B cell (primary cell): ENCODE measurements around the gene UBAC1. TPM values are rescaled to one million over a fixed set of nuclear protein-coding genes. Genes with fewer than 3 reads are reported as not detected.

ENCODE experiments used
- ATAC-seq: fragments of 200-7000 bp; cut with Tn5 transposase; one replicate; pipeline ENCODE4 v1.10.0; 2021; ENCODE audit warnings: low read depth, mild to moderate bottlenecking, moderate number of reproducible peaks, moderate library complexity
- CTCF ChIA-PET: fragments of 350-600 bp; sonication (Branson Sonifier 250); formaldehyde crosslinking; loops from one replicate; lab custom pipeline; 2021; ENCODE audit warnings: antibody characterized with exemption, inconsistent platforms; lab: Charles Lee
- POLR2A ChIA-PET: fragments of 350-600 bp; sonication (Branson Sonifier 250); formaldehyde crosslinking; loops from one replicate; lab custom pipeline; 2021; ENCODE audit warnings: antibody characterized with exemption; lab: Charles Lee
- DNase-seq: peaks from one replicate; pipeline ENCODE4 v3.0.0; 2013
- H2AFZ ChIP-seq: 2 replicates; pipeline ENCODE4 v1.6.1; 2012; ENCODE audit warnings: mild to moderate bottlenecking, low read depth, low read length; ENCODE audit not compliant: insufficient read depth, poor library complexity, severe bottlenecking
- H3K27ac ChIP-seq, 2 donors: 1 replicate in 1 of 2; 2 replicates in 1 of 2; pipeline ENCODE4 v1.5.1; 2012 to 2013; ENCODE audit warnings: low read length in 2 of 2, mild to moderate bottlenecking in 2 of 2, moderate library complexity in 1 of 2
- H3K27me3 ChIP-seq, 4 experiments: fragments of 200-600 bp in 1 of 4; sonication (generic) in 1 of 4; replicated peaks in 1 of 4; 1 replicate in 2 of 4; 2 replicates in 2 of 4; pipeline versions ENCODE4 v1.6.1 to v1.7.0; 2013 to 2016; ENCODE audit warnings: low read length in 3 of 4, mild to moderate bottlenecking in 2 of 4, mixed read lengths in 1 of 4, moderate library complexity in 1 of 4; ENCODE audit not compliant: insufficient read depth in 4 of 4, control insufficient read depth in 3 of 4; ENCODE audit errors: control extremely low read depth in 1 of 4
- H3K36me3 ChIP-seq, 2 experiments: replicated peaks in 1 of 2; 1 replicate in 1 of 2; 2 replicates in 1 of 2; pipeline versions ENCODE4 v1.6.1 to v1.7.1; 2013; ENCODE audit warnings: low read length in 1 of 2; ENCODE audit not compliant: insufficient read depth in 2 of 2, control insufficient read depth in 1 of 2; ENCODE audit errors: control extremely low read depth in 1 of 2, extremely low read depth in 1 of 2
- H3K4me1 ChIP-seq, 2 donors: fragments of 200-600 bp in 1 of 2; sonication (generic) in 1 of 2; 1 replicate in 1 of 2; 2 replicates in 1 of 2; pipeline versions ENCODE4 v1.5.1 to v1.6.1; 2013 to 2017; ENCODE audit warnings: low read length in 2 of 2; ENCODE audit not compliant: control insufficient read depth in 2 of 2, insufficient read depth in 2 of 2
- H3K4me2 ChIP-seq: replicated peaks from 2 replicates; pipeline ENCODE3; 2012; ENCODE audit warnings: mild to moderate bottlenecking, low read depth, low read length; ENCODE audit not compliant: poor library complexity, severe bottlenecking
- H3K4me3 ChIP-seq, 5 experiments: fragments of 200-600 bp in 1 of 5; sonication (generic) in 1 of 5; 1 replicate in 3 of 5; 2 replicates in 2 of 5; pipeline versions ENCODE4 v1.5.1 to v1.7.0; 2011 to 2016; ENCODE audit warnings: low read length in 4 of 5, mild to moderate bottlenecking in 4 of 5, low read depth in 2 of 5, control low read depth in 1 of 5, moderate library complexity in 1 of 5; ENCODE audit not compliant: insufficient read depth in 1 of 5; ENCODE audit errors: control extremely low read depth in 1 of 5, extremely low read depth in 1 of 5
- H3K79me2 ChIP-seq: fragments of 200-600 bp; sonication (generic); one replicate; pipeline ENCODE4 v1.6.0; 2016; ENCODE audit warnings: low read length; ENCODE audit not compliant: control insufficient read depth, insufficient read depth
- H3K9ac ChIP-seq: fragments of 200-600 bp; sonication (generic); 2 replicates; pipeline ENCODE4 v1.6.1; 2017; ENCODE audit warnings: mild to moderate bottlenecking, low read length, moderate library complexity
- H3K9me3 ChIP-seq, 3 donors: one replicate each; pipeline versions ENCODE4 v1.6.1 to v1.7.1; 2013; ENCODE audit warnings: low read length in 2 of 3; ENCODE audit not compliant: control insufficient read depth in 2 of 3, insufficient read depth in 1 of 3; ENCODE audit errors: control extremely low read depth in 1 of 3
- H4K20me1 ChIP-seq: 2 replicates; pipeline ENCODE4 v1.6.0; 2012; ENCODE audit warnings: mild to moderate bottlenecking, low read length; ENCODE audit not compliant: insufficient read depth, control insufficient read depth, poor library complexity, severe bottlenecking
- H3K27ac Mint-ChIP-seq: one replicate; pipeline ENCODE4 v1.8.0; 2021; ENCODE audit warnings: mixed read lengths
- H3K27me3 Mint-ChIP-seq: one replicate; pipeline ENCODE4 v1.8.0; 2021; ENCODE audit warnings: mixed read lengths
- H3K4me1 Mint-ChIP-seq: one replicate; pipeline ENCODE4 v1.8.0; 2021; ENCODE audit warnings: mixed read lengths
- H3K4me3 Mint-ChIP-seq: one replicate; pipeline ENCODE4 v1.8.0; 2021; ENCODE audit warnings: mixed read lengths
- H3K9me3 Mint-ChIP-seq: one replicate; pipeline ENCODE4 v1.8.0; 2022; ENCODE audit warnings: mixed read lengths; ENCODE audit not compliant: insufficient read depth
- CTCF ChIP-seq: fragments of 200-600 bp; IDR thresholded peaks from one replicate; pipeline ENCODE4 v1.8.0; 2022; ENCODE audit warnings: antibody characterized with exemption, mild to moderate bottlenecking
- EZH2 ChIP-seq: IDR thresholded peaks from 2 replicates; pipeline ENCODE4 v1.6.1; 2012; ENCODE audit warnings: borderline replicate concordance, low read depth, mild to moderate bottlenecking, moderate library complexity, low read length; ENCODE audit not compliant: insufficient read depth, poor library complexity, severe bottlenecking
- WGBS: methylation state at CpG from one replicate; pipeline ENCODE4 v1.1.5; 2013; ENCODE audit warnings: missing lambda C conversion rate; ENCODE audit not compliant: insufficient coverage; 5-methylcytosine and 5-hydroxymethylcytosine counted together
- intact Hi-C: fragments of 100-400 bp; cut with micrococcal nuclease; formaldehyde crosslinking; loops from one replicate; pipeline ENCODE4 v1.10.0; 2022
- polyA plus RNA-seq: library from polyadenylated mRNA; depleted of rRNA; stranded (reverse); fragments of >200 nt; gene quantifications from 2 replicates; pipeline ENCODE4 v1.2.3, GENCODE V29; 2012
- total RNA-seq, 2 donors: library from RNA; stranded (reverse); fragments of 120-200 nt in 1 of 2; gene quantifications; 1 replicate in 1 of 2; 2 replicates in 1 of 2; pipeline versions ENCODE4 v1.2.3 to v1.2.4, GENCODE V29; 2013 to 2022

The UBAC1 gene
- total and polyA plus RNA-seq, 2 donors (not counting 1 experiment from before 2014, with no cell fraction given): 30.8 to 31.1 TPM

DNA sequence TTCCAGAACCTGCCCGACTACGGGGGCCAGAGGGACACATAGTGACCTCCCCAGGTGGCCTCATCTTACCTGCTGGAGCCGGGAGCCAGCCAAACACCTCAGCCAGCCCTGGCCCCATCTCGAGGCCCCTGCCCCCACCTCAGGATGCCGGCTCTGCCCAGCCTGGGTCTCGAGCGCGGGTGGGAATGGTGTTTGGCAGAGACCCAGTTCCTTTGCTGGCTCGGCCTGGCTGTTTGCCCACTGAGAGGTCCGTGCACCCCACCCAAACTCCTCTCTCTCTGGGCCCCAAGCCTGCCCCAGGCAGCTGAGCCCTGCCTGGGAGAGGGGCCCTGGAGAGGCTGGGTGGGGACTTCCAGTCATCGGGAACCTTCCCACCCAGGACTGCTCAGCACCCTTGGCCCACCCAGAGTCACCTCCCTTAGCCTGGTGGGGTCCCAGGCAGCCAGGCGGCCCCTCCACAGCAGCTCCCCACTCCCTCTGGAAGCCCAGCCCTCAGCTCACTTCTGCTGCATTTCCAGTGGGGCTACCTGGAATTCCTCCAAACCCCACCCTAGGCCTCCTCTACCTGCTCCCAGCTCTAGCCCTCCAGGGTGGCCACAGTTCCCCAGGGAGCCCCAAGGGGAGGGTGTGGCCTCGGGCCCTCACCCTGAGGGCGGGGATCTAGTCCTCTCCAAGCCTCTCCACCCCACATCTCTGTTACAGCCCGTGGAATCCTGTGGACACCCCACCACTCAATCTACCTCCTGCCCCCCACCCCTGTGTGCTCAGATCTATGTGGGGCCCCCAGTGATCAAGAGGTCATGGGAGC is 42.4 kb upstream of the UBAC1 start:
- WGBS: 68% methylated on average over 8 of the region's 15 CpGs

More for the DNA sequence above, 42.4 kb upstream of the UBAC1 start:
- Mint-ChIP-seq H3K4me3 (no peak overlapping the region), H3K9me3 (no peaks in the 10 kb centered on the region), H3K27ac (no peak overlapping the region), H3K27me3 (no peaks in the 10 kb centered on the region), H3K4me1 (peaks cover 2% of the 10 kb centered on the region)
- Histone ChIP-seq H3K4me2 (no peak overlapping the region), H3K4me3 (no peak overlapping the region), H3K79me2 (no peaks in the 10 kb centered on the region), H3K9ac (no peak overlapping the region), H3K9me3 (no peaks in the 10 kb centered on the region), H4K20me1 (no peaks in the 10 kb centered on the region), H3K36me3 (no peaks in the 10 kb centered on the region), H2AFZ (no peak overlapping the region), H3K27ac (no peak overlapping the region), H3K27me3 (peaks cover 0 to 5% (median 0%) of the 10 kb centered on the region in 4 experiments), H3K4me1 (no peaks in the 10 kb centered on the region)
- TF ChIP-seq CTCF (no peak), EZH2 (no peak)
- ATAC-seq (no peak), DNase-seq (no peak)
- ChIA-PET CTCF (no interaction called here), POLR2A (no interaction called here)
- intact Hi-C loops: no loop called here
